NOMO-1 treated with dmso at 0.1 percent for 144 hours (cell line): ENCODE data around the gene SLC25A40.
A peak's percentile ranks its signal among the peaks of the same experiment; 100 is the strongest.
"Not testable (repeated sequence)": the region's sequence is repeated elsewhere in the genome, so short reads cannot be mapped to it uniquely, and the experiment has no call there.

Experiments used
- DNase-seq: peaks from one replicate; lab custom pipeline; 2025; ENCODE audit not compliant: unreplicated experiment; lab: John Stamatoyannopoulos, UW

The SLC25A40 gene

GRCh38 chr7:87872346-87872745 is 3.8 kb downstream of the SLC25A40 start:
- DNase-seq, result no peak

- no peak for DNase-seq
These were observed 5.7 kb downstream of the SLC25A40 start for GRCh38 chr7:87870471-87870870.

- DNase-seq, result not testable (repeated sequence)
These were observed 9.6 kb downstream of the SLC25A40 start for GRCh38 chr7:87866533-87866932.

GRCh38 chr7:87866089-87866488 is 10.1 kb downstream of the SLC25A40 start:
- DNase-seq, result no peak

- DNase-seq, result no peak
These were observed 17.6 kb downstream of the SLC25A40 start for GRCh38 chr7:87858417-87859100.

GRCh38 chr7:87853237-87853864 is 22.8 kb downstream of the SLC25A40 start:
- DNase-seq, result no peak

GRCh38 chr7:87852306-87852705 is 23.9 kb downstream of the SLC25A40 start:
- DNase-seq, result peak; percentile 19

GRCh38 chr7:87850836-87851593 is 25.1 kb downstream of the SLC25A40 start:
- DNase-seq, result no peak

GRCh38 chr7:87837597-87837996 is 38.6 kb downstream of the SLC25A40 start:
- DNase-seq, result no peak

- DNase-seq, result no peak
These were observed 43.0 kb downstream of the SLC25A40 start for GRCh38 chr7:87833130-87833529.

- DNase-seq, result no peak
These were observed 45.1 kb downstream of the SLC25A40 start for GRCh38 chr7:87831097-87831496.

GRCh38 chr7:87828383-87828782 is 47.8 kb downstream of the SLC25A40 start:
- not testable (repeated sequence) for DNase-seq

GRCh38 chr7:87825369-87825768 is 50.8 kb downstream of the SLC25A40 start:
- not testable (repeated sequence) for DNase-seq

GRCh38 chr7:87822056-87822455 is 54.1 kb downstream of the SLC25A40 start:
- not testable (repeated sequence) for DNase-seq

- no peak for DNase-seq
These were observed 57.8 kb downstream of the SLC25A40 start for GRCh38 chr7:87818336-87818735.

GRCh38 chr7:87816389-87816788 is 59.8 kb downstream of the SLC25A40 start:
- no peak for DNase-seq

- DNase-seq, result no peak
These were observed 65.4 kb downstream of the SLC25A40 start for GRCh38 chr7:87810726-87811125.

- no peak for DNase-seq
These were observed 66.0 kb downstream of the SLC25A40 start for GRCh38 chr7:87810130-87810529.

GRCh38 chr7:87806150-87806549 is 70.0 kb downstream of the SLC25A40 start:
- DNase-seq, result no peak

GRCh38 chr7:87797798-87798403 is 78.3 kb downstream of the SLC25A40 start:
- peak; percentile 42 for DNase-seq

- no peak for DNase-seq
These were observed 78.8 kb downstream of the SLC25A40 start for GRCh38 chr7:87797395-87797794.
